HepG2 (cell line): Measurements from ENCODE around the gene LIN28A. TPM values are rescaled to one million over a fixed set of nuclear protein-coding genes. Genes with fewer than 3 reads are reported as not detected.
A peak's percentile ranks its signal among the peaks of the same experiment; 100 is the strongest.

ENCODE experiments used
- AGO2 ChIP-seq: fragments of 200-400 bp; formaldehyde crosslinking; optimal IDR thresholded peaks from 2 replicates; pipeline ENCODE3; 2017; ENCODE audit warnings: mild to moderate bottlenecking, low read depth, low read length, moderate library complexity
- ARNT2 ChIP-seq: sonication (generic); formaldehyde crosslinking; IDR thresholded peaks from 2 replicates; pipeline ENCODE4 v1.8.0; 2022; ENCODE audit warnings: mild to moderate bottlenecking, low read depth, missing genetic modification reagents, moderate library complexity
- BHLHE40 ChIP-seq: IDR thresholded peaks from 2 replicates; pipeline ENCODE4 v1.6.1; 2011; ENCODE audit warnings: low read length, improper control_type of control experiment
- MAZ ChIP-seq, 2 experiments: sonication (generic) in 1 of 2; formaldehyde crosslinking in 1 of 2; IDR thresholded peaks; 2 replicates each; pipeline versions ENCODE4 v1.5.0 to v1.6.1; 2012 to 2020; ENCODE audit warnings: low read depth in 2 of 2, mild to moderate bottlenecking in 2 of 2, borderline replicate concordance in 1 of 2, improper control_type of control experiment in 1 of 2, low read length in 1 of 2, missing genetic modification reagents in 1 of 2, moderate library complexity in 1 of 2
- MYC ChIP-seq: sonication (generic); formaldehyde crosslinking; IDR thresholded peaks from 2 replicates; pipeline ENCODE4 v1.9.0; 2021; ENCODE audit warnings: missing genetic modification reagents, borderline replicate concordance
- SAFB2 ChIP-seq: sonication (generic); formaldehyde crosslinking; IDR thresholded peaks from 2 replicates; pipeline ENCODE4 v1.5.1; 2020; ENCODE audit warnings: missing genetic modification reagents, low read depth, mild to moderate bottlenecking, borderline replicate concordance
- ZKSCAN1 ChIP-seq: fragments of 150-350 bp; IDR thresholded peaks from 2 replicates; pipeline ENCODE4 v1.6.1; 2014; ENCODE audit warnings: low read length
- ZNF670 ChIP-seq: sonication (generic); formaldehyde crosslinking; IDR thresholded peaks from 2 replicates; pipeline ENCODE4 v1.8.0; 2022; ENCODE audit warnings: mild to moderate bottlenecking, missing genetic modification reagents, borderline replicate concordance
- ZNF879 ChIP-seq: sonication (generic); formaldehyde crosslinking; IDR thresholded peaks from 2 replicates; pipeline ENCODE4 v1.8.1; 2023; ENCODE audit warnings: missing genetic modification reagents
- polyA plus RNA-seq, 8 experiments: library from polyadenylated mRNA; depleted of rRNA in 3 of 8; stranded (reverse) in 7 of 8; unstranded in 1 of 8; fragments of >200 nt; fragmentation: Illumina TruSeq in 4 of 8; extraction: Trizol in 4 of 8; gene quantifications; 2 replicates each; pipeline versions ENCODE4 v1.2.1 to v1.2.3, GENCODE V29; 2011 to 2016; ENCODE audit warnings: low read depth in 4 of 8, missing spikeins in 1 of 8, mixed read lengths in 1 of 8; ENCODE audit not compliant: insufficient read depth in 1 of 8
- total RNA-seq, 5 experiments: library from RNA; depleted of rRNA; stranded (reverse); fragments of >200 nt; fragmentation: Illumina TruSeq; extraction: Trizol; gene quantifications; 2 replicates each; pipeline ENCODE4 v1.2.3, GENCODE V29; 2016; ENCODE audit warnings: low read depth in 1 of 5
- TF ChIP-seq, protein P1 (sequence below): sonication (generic); formaldehyde crosslinking; IDR thresholded peaks from 2 replicates; pipeline ENCODE4 v1.4.0; 2020; ENCODE audit warnings: missing genetic modification reagents
- TF ChIP-seq, protein P2 (sequence below): sonication (generic); formaldehyde crosslinking; IDR thresholded peaks from 2 replicates; pipeline ENCODE4 v1.4.0; 2020; ENCODE audit warnings: missing genetic modification reagents
- TF ChIP-seq, protein P3 (sequence below): sonication (generic); formaldehyde crosslinking; IDR thresholded peaks from 2 replicates; pipeline ENCODE4 v1.4.0; 2020; ENCODE audit warnings: missing genetic modification reagents
- TF ChIP-seq, protein P4 (sequence below): sonication (generic); formaldehyde crosslinking; IDR thresholded peaks from 2 replicates; pipeline ENCODE4 v1.5.1; 2020; ENCODE audit warnings: mild to moderate bottlenecking, missing genetic modification reagents, moderate library complexity
- TF ChIP-seq, protein P5 (sequence below): IDR thresholded peaks from 2 replicates; pipeline ENCODE4 v1.6.1; 2016; ENCODE audit warnings: missing genetic modification reagents, missing compliant biosample characterization
- TF ChIP-seq, protein P6 (sequence below): sonication (generic); formaldehyde crosslinking; IDR thresholded peaks from 2 replicates; pipeline ENCODE4 v1.4.0; 2020; ENCODE audit warnings: missing genetic modification reagents

Gene LIN28A
- total and polyA plus RNA-seq, 2 of the 13 experiments (the other 11 are each of a cell fraction or from before 2014, with no cell fraction given), result not detected

DNA sequence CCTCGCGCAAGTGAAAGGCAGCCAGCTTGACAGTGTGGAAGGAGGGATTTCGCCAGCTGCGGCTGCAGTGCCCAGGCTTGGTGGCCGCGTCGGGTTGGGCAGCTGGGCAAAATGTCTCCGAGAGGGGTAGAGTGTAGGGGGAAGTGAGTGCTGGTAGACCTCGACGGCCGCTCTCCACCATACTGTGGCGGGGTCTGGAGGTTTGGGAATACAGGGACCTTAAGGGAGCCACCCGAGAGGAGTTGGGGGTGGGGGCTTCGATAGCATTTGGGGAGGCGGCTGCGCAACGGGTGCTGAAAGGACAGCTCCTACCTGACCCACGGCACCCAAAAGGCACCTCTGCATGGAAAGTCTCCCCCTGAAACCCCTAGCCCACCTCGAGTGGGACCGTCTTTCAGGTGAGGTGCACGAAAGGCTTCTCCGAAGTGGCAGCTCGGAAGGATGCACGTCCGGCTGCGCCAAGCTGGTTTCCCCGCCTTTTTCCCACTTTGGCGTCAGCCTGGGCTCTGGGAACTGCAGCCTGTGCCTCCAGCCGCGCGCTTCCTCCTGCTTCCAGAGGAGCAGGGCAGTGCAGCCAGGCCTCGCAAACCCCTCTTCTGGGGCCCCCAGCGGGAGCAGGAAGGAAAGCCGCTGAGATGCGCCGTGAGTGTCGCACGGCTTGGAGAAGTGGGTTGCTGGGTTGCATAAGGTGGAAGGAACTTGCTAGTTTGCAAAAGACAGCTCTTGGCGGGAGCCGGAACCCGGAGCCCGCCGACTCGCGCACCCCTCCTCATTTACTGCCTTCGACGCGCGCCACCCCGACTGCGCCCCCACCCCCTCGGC, 61.1 kb downstream of the LIN28A start (continued):
- TF ChIP-seq, protein P1, sequence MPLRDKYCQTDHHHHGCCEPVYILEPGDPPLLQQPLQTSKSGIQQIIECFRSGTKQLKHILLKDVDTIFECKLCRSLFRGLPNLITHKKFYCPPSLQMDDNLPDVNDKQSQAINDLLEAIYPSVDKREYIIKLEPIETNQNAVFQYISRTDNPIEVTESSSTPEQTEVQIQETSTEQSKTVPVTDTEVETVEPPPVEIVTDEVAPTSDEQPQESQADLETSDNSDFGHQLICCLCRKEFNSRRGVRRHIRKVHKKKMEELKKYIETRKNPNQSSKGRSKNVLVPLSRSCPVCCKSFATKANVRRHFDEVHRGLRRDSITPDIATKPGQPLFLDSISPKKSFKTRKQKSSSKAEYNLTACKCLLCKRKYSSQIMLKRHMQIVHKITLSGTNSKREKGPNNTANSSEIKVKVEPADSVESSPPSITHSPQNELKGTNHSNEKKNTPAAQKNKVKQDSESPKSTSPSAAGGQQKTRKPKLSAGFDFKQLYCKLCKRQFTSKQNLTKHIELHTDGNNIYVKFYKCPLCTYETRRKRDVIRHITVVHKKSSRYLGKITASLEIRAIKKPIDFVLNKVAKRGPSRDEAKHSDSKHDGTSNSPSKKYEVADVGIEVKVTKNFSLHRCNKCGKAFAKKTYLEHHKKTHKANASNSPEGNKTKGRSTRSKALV, result no peak
- TF ChIP-seq MYC (peak; percentile 51; the same call in 1 of the 2 replicates), MAZ (IDR thresholded peaks at IDR 0.05; ENCODE audit: borderline replicate concordance, low read depth, low read length) (no peak), MAZ (CRISPR knock-in tag; IDR thresholded peaks at IDR 0.05; ENCODE audit: low read depth) (peak; percentile 26; the same call in 1 of the 2 replicates), ARNT2 (peak; percentile 30; the same call in 1 of the 2 replicates), BHLHE40 (no peak), ZKSCAN1 (no peak), ZNF879 (CRISPR knock-in tag) (peak; percentile 66; the same call in 1 of the 2 replicates), ZNF670 (CRISPR knock-in tag) (0 out of 2 replicates have a peak, but pooled peaks have one; percentile 8), SAFB2 (CRISPR knock-in tag) (0 out of 2 replicates have a peak, but pooled peaks have one; percentile 66), AGO2 (peak; percentile 85)
- TF ChIP-seq, protein P2, sequence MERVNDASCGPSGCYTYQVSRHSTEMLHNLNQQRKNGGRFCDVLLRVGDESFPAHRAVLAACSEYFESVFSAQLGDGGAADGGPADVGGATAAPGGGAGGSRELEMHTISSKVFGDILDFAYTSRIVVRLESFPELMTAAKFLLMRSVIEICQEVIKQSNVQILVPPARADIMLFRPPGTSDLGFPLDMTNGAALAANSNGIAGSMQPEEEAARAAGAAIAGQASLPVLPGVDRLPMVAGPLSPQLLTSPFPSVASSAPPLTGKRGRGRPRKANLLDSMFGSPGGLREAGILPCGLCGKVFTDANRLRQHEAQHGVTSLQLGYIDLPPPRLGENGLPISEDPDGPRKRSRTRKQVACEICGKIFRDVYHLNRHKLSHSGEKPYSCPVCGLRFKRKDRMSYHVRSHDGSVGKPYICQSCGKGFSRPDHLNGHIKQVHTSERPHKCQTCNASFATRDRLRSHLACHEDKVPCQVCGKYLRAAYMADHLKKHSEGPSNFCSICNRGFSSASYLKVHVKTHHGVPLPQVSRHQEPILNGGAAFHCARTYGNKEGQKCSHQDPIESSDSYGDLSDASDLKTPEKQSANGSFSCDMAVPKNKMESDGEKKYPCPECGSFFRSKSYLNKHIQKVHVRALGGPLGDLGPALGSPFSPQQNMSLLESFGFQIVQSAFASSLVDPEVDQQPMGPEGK (CRISPR knock-in tag), result peak; percentile 84
- TF ChIP-seq, protein P3, sequence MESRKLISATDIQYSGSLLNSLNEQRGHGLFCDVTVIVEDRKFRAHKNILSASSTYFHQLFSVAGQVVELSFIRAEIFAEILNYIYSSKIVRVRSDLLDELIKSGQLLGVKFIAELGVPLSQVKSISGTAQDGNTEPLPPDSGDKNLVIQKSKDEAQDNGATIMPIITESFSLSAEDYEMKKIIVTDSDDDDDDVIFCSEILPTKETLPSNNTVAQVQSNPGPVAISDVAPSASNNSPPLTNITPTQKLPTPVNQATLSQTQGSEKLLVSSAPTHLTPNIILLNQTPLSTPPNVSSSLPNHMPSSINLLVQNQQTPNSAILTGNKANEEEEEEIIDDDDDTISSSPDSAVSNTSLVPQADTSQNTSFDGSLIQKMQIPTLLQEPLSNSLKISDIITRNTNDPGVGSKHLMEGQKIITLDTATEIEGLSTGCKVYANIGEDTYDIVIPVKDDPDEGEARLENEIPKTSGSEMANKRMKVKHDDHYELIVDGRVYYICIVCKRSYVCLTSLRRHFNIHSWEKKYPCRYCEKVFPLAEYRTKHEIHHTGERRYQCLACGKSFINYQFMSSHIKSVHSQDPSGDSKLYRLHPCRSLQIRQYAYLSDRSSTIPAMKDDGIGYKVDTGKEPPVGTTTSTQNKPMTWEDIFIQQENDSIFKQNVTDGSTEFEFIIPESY (CRISPR knock-in tag), result peak; percentile 36; the same call in 1 of the 2 replicates
- TF ChIP-seq, protein P4, sequence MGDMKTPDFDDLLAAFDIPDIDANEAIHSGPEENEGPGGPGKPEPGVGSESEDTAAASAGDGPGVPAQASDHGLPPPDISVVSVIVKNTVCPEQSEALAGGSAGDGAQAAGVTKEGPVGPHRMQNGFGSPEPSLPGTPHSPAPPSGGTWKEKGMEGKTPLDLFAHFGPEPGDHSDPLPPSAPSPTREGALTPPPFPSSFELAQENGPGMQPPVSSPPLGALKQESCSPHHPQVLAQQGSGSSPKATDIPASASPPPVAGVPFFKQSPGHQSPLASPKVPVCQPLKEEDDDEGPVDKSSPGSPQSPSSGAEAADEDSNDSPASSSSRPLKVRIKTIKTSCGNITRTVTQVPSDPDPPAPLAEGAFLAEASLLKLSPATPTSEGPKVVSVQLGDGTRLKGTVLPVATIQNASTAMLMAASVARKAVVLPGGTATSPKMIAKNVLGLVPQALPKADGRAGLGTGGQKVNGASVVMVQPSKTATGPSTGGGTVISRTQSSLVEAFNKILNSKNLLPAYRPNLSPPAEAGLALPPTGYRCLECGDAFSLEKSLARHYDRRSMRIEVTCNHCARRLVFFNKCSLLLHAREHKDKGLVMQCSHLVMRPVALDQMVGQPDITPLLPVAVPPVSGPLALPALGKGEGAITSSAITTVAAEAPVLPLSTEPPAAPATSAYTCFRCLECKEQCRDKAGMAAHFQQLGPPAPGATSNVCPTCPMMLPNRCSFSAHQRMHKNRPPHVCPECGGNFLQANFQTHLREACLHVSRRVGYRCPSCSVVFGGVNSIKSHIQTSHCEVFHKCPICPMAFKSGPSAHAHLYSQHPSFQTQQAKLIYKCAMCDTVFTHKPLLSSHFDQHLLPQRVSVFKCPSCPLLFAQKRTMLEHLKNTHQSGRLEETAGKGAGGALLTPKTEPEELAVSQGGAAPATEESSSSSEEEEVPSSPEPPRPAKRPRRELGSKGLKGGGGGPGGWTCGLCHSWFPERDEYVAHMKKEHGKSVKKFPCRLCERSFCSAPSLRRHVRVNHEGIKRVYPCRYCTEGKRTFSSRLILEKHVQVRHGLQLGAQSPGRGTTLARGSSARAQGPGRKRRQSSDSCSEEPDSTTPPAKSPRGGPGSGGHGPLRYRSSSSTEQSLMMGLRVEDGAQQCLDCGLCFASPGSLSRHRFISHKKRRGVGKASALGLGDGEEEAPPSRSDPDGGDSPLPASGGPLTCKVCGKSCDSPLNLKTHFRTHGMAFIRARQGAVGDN (CRISPR knock-in tag), result peak; percentile 59
- TF ChIP-seq, protein P5, sequence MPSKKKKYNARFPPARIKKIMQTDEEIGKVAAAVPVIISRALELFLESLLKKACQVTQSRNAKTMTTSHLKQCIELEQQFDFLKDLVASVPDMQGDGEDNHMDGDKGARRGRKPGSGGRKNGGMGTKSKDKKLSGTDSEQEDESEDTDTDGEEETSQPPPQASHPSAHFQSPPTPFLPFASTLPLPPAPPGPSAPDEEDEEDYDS (CRISPR knock-in tag), result no peak
- TF ChIP-seq, protein P6, sequence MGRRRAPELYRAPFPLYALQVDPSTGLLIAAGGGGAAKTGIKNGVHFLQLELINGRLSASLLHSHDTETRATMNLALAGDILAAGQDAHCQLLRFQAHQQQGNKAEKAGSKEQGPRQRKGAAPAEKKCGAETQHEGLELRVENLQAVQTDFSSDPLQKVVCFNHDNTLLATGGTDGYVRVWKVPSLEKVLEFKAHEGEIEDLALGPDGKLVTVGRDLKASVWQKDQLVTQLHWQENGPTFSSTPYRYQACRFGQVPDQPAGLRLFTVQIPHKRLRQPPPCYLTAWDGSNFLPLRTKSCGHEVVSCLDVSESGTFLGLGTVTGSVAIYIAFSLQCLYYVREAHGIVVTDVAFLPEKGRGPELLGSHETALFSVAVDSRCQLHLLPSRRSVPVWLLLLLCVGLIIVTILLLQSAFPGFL, result 0 out of 2 replicates have a peak, but pooled peaks have one; percentile 46
